DMS53 (cell line): ENCODE data around the gene TAC4.

ENCODE experiments used
- DNase-seq: peaks from one replicate; lab custom pipeline; 2025; lab: John Stamatoyannopoulos, UW

TAC4 gene

DNA sequence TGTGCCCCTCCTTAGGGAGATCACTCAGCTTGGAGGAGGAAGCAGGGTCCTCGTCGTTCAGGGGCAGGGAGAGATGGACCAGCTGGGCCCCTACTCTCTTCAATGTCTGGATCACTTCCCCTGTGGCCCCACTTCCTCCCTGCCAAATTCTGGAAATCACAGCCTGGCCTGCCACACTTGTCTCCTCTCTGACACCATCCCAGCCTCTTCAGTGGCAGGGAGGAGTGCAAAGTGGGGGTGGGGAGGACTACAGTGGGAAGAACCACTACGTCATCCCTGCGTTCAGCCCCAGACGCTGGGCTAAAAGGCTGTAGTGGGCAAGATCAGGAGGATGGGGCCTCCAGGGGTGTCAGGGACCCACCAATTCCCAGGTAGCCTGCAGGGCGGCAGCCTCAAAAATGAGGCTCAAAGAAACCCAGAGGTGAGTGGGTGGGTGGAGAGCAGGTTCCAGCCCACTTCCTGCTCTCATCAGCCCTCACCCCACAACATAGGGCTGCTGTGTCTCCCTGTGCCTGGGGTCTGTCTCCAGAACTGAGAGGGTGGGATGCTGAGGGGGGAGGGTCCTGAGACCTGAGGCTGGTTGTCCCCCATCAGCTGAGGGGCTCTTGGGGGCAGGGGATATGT is 25.0 kb upstream of the TAC4 start:
- no peak for DNase-seq

DNA sequence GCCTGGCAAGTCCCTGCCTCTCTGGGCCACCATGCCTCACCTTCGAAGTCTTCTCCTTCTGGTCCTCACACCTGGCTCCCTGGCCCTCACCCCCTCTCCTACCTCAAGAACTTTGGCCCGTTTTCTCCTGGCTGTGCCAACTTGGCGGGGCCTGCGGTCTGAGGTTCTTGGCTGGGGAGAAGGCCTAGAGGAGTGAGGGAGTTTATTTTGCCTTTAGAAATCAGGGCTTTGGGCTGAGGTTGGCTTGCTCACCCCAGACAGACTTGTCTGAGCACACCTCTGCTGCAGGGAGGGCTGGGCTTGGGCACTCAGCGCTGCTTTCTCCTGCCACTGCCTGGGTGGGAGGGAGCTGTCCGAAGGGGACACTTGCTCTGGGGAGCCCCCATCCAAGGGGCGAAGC is 23.3 kb upstream of the TAC4 start:
- no peak for DNase-seq

DNA sequence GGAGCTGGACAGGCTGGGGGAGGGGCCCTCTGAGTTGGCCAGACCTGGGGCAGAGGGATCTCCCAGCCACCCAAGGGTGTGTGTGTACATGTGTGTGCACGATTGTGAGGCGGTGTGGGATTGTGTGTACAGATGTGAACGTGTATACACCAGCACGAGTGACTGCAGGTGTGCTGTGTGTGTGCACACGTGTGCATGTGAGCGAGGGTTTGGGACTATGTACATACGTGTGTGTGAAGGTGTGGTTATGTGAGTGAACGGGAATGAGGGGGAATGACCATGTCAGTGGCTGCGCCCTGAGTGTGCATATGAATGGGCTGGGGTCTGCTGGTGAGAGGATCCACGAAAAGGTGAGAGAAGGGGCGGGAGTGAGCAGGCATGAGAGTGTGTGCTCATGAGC is 22.4 kb upstream of the TAC4 start:
- DNase-seq: no peak

DNA sequence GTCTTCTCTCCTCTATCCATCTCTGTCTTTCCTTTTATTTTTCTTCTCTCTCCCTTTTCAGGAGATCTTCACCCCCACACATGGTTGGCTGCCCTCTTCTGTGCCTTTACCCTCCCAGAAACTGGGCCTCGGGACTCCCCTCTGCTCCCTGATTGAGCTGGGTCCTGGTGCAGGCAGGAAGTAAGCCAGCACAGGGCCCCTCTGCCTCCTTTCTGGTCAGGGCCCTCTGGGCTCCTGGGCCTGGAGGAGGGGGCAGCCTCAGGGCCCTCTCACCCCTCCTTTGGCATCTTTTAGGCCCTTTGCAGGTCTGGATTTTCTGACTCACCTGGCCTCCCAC is 21.1 kb upstream of the TAC4 start:
- DNase-seq: no peak

DNA sequence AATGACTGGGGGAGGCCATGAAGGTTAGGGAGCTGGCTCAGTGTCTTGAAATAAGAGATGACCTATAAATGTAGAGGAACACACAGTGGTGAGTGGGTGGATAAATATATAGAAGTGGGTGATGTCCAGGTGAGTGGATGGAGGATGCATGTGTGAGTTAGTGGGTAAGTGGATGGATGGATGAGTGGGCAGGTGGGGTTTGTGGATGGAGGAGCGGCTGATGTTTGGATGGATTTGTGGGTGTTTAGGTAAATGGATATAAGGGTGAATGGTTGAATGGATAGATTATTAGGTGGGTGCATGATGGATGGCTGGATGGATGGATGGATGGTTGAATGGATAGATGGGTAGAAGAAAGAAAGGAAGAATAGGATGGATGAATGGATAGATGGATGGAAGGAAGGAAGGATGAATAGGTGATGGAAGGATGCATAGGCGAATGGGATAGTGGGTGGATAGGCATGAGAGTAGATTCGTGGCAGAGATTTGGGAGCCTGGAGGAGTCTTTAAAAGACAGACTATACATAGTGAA is 19.1 kb upstream of the TAC4 start:
- DNase-seq: no peak

DNA sequence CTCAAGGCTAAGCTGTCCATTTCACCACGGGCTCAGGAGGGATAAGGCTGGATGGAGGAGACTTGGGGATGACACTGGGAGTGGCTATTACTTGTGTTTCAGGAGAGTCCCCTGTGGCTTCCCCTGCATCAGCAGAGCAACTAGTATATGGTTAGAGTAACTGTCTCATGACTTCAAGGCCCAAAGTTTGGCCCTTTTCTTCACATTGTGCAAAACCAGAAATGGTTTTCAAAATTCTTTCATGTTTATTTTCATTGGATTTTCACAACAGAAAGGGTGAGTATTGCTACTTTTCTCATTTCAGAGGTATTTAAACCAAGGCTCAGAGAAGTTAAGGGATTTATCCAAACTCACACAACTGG is 18.1 kb upstream of the TAC4 start:
- DNase-seq: no peak

DNA sequence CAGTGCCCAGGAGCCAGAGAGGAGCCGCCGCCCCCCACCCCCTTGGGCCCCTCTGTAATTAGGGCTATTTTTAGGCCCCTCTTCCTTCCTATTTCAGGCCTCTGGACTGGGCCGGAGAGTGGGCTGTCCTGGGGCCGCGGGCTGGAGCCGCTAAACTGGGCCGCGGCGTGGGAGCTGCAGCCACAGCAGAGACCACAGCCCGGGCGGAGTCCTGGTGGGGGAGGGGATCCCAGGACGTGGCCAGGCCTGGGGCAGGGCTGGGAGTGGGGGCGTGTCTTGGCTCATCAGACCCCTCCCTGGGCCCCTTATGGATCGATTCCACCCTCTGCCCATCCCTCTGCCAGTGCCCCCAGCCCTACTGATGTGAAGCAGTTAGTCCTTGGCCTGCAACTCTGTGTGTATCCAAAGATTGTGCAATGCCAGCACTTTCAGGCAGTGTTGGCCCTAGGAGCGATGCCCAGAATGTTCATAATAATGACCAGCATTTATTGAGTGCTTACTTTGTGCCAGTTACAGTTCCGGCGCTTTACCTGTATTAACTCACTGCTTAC is 15.0 kb upstream of the TAC4 start:
- no peak for DNase-seq

DNA sequence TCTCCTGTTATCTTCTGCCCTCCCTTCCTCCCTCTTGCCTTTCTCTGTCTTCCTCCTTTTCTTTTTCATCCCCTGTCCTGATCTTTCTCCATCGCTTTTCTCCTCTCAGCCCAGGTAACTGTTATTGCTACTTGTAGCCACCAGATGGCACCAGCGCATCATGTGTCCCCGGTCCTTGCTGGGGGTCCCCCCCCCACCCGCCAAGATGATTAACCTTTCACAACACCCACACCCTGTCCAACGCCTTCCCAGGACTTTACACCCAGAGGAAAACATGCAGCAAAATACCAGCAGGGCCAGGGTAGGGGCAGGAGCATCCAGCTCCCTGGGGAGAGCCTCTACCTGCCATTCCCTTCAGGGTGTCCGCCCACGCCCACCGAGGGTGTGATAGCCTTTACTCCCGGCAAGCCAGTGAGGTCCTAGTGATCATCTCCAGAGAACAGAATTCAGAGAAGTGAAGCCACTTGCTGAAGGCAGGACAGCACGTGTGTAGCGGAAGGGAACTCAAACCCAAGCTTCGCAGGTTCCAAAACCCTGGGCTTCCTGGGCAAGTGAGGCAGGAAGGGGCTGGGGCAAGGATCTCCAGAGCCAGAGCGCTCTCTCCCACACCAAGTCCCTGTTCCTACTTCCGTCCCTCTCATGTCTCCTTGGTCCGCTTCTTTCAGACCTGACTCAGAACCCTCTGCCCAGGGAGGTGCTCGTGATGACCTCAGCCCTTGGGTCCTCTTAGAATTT is 13.4 kb upstream of the TAC4 start:
- DNase-seq: peak; percentile 74

DNA sequence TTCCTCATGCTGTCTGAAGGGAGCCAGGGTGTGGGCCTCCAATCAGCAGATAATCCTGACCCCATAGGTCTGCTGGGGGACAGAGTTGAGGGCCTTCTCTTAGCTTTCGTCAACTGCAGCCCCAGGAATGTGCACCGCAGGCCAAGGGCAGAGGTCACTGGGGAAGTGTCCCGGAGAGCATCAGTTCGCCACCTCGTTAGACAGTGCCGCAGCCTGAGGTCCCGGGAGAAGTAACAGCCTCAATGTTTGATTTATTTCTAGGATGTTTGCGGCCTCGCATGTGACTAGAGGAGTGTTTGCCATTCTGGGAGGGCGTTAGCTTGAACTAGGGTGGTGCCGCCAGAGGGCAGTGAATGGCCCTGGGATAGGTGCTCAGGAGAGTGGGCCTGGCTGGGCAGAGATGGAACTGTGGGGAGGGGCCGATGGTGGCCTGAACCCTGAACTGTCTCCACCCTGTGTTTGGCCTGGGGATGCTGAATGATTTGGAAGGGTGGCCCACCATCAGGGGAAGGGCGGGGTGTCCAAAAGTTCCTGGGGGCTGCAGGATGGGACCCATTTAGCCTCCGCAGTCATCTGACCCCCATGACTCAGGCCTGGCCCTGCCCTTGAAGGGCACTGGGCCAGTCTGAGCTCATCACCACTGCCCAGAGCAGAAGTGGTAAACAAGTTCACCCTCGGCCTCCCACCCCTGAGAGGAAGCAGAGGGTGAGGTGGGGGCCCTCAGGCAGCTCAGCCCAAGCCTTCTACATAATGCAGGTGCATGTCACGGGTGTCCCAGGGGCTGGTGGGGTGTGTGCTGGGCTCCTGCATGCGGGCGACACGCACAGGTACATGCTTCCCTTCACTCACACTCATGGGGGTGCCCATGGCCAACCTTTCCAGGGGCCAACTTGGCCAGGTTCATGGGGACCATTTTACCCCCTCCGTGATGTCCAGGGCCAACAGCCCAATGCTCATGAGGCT is 12.4 kb upstream of the TAC4 start:
- peak; percentile 83 for DNase-seq

DNA sequence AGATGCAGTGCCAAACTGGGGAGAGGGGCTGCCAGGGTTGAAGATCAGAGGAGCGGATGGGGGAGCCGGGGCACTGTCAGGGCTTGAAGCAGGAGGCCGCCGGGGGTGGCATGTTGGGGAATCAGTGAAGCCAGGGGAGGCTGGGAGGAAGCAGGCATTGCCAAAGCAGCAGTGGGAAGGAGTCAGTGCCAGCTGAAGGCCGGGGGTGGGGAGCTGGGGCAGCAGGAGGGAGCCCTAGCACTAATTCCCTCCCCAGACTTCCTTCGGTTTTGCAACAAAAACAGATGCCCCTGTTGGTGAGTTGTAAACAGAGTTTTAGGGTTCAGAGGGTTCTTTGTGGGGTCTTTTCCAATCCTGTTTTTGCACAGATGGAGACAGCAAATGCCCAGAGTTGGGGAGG is 10.9 kb upstream of the TAC4 start:
- no peak for DNase-seq

DNA sequence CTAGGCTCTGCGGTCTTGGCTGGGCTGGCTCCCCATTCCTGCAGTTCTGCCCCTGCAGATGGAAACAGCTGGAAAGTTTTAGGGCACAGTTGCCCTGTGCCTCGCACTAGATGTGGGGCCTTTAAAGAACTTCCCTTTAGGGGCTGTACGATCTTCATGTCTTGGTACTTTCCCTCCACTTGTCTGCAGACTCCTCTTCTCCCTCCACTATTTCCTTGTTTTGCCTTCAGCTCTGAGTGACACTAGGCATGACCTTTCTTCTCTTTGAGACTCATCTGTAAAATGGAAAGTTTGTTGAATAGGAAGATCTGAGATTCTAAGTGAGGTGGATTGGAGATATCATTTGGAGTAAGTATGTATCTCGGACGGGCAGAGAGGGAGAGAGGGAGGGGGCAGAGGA is 6.3 kb upstream of the TAC4 start:
- DNase-seq: no peak

DNA sequence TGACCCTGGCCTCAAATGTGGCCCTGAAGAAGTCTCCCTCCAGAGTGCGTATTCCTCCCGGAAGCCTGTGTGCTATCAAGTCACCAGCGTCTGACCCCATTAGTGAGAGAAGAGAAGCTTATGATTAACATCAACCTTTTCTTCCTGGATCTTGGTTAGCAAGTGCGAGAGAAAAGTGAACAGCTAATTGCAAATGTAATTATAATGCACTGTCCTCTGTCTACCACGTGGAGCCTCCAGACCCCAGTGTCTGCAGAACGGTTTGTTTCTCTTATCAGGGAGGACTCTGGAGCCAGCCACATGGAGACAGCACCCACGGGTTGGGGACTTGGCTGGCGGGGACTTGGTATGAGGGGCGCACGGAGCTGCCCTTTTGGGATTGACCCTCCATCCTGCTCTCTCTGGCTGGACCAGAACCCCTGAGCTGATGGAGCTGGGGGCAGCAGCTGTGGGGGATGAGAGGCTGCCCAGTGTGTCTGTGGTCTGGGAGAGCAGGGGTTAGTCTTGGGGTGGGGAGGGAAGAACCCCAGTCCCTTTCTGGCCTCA is 5.7 kb upstream of the TAC4 start:
- no peak for DNase-seq

DNA sequence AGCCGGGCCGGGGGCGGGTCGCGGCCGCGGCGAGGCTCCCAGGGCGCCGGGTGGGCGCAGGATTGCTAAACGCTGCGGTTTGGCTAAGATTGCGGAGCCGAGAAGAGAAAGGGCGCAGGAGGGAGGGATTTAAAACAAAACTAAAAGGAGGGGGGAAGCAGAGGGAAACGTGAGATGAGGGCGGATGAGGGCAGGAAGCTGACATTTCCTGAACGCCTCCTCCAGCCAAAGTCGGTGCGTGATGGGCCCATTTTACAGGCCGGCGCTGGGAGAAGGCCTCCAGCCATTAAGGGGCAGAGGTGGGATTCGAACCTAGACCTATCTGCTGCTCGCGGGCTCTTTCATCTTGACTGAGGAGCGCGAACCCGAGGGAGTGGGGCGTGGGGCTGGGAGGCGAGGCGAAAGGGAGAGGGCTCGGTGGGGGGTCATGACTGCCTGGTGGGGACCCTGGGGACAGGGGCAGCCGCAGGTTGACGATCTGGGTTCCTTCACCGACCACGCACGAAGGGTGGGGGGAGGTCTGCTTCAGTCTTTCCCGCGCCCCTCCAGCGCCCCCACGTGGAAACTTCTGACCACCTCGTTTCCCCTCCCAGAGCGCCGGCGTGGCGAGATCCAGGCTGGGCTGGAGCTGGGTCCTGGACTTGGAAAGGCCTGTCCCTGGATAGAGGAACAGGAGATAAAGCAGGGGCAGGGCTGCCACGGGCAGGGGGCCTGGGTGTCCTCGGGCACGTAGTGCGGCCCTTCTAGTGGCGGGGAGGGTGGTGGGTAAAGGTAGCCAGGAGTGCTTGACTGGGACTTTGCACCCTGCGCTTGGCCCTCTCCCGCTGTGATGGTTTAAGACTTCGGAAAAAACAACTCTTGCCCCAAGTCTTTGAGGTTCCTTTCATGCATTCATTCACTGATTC is 3.8 kb upstream of the TAC4 start:
- peak; percentile 79 for DNase-seq

DNA sequence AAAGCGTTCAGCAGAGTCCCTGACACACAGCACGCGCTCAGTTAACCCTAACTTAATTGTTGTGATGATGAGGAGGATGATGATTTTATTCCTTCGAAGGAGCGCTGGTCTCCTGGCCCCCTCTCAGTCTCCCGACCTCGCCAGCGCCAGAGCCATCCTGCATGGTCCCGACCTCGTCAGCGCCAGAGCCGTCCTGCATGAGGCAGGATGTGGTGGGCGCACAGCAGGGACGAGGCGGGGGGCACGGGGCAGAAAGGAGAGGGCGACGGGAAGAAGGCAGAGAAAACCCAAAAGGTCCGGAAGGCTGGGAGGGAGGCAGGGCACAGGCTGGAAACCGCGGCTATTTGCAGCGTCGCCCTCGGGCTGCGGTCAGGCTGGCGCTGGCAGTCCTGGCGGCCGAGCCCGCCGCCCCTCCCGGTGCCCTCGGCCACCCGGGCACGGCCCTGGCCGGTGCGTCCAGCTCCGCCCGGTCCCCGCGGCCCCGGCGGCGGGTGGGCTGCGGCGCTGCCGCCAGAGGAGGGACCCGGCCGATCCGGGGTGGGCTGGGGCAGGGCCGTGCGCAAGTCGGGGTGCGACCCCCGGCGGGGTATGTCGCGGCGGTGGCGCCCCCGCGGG is 3.0 kb upstream of the TAC4 start:
- DNase-seq: peak; percentile 41

DNA sequence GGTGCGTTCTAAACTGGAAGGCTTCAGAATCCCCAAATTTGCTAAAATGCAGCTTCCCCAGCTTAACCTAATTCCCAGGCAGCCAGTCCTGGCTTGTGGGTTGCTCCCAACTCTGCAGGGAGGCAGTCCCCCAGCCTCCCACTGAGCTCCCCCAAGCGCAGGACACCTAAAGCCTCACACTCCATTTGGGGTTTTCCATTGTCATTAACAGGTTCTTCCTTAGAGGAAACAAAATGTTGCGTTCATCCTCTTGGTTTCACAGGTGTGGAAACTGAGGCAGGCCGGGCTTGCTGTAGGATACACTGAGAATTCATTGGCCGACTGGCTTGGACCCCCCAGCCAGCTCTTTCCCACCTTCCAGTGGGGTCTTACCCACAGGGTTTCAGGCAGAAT is 2.3 kb upstream of the TAC4 start:
- DNase-seq: no peak

DNA sequence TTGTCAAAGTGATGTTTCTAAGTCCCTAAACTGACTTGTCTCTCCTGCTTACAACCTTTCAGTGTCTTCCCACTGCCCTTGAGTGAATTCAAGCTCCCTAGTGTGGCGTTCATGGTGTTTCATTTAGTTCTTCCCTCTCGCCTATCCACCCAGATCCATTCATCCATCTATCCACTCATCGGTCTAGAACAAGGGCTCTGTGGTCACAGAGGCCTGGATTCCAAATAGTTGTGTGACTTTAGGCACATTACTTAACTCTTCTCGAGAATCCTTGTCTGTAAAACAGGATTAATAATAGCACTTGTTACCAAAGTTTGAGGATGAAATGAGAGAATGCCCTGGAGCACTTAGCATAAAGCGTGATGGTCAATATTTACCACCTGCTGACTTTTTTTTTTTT is 870 bp upstream of the TAC4 start:
- peak; percentile 34 for DNase-seq

DNA sequence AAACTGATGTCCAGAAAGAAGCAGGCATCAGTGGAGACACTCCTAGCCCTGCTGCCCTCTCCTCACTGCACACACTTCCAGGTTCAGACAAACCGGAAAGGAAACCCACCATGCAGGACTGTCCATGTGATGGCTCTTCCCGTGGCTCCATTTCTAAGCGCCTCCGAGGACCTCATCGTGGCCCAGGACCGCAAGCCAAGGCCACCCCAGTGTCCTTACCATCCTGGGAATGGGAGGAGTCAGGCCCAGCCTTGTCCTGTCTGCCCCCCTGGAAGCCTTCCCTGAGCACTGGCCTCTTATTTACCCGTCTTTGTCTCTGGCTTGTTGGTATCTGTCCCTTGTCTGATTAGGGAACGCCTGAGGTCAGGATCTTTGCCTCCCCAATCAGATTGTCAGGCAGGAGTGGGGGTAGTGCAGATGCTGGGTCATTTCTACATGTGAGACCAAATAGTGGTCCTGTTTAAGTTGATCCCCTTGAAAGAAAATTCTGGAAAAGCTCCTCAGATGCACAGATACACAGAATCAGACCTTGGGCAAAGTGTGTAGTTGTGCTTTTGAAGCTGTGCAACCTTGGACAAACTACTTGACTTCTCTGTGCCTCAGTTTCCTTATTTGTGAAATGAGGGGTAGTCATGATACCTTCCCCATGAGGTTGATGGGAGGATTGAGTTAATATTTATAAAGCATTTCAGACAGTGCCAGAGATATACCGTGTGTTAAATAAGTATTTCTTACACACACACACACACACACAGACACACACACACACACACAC is 744 bp downstream of the TAC4 start:
- DNase-seq: no peak

DNA sequence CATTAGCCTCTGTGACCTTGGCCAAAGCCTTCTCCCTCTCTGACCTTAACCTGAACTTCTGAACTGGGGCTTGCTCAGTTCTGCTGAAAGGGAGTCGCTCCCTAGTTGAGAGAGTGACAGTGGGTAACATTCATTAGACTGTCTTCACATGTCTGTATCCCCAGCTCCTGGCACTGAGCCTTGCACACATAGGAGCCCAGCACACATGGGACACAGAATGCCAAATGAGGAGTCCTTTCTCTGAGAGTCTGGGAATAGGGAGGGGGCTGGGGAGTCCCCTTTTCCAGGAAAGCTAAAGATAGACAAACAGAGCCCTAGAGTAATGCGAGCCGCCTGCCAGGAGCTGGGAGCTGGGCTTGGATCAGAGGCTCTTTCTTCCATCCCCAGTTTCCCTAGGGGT is 2.5 kb downstream of the TAC4 start:
- DNase-seq: no peak

DNA sequence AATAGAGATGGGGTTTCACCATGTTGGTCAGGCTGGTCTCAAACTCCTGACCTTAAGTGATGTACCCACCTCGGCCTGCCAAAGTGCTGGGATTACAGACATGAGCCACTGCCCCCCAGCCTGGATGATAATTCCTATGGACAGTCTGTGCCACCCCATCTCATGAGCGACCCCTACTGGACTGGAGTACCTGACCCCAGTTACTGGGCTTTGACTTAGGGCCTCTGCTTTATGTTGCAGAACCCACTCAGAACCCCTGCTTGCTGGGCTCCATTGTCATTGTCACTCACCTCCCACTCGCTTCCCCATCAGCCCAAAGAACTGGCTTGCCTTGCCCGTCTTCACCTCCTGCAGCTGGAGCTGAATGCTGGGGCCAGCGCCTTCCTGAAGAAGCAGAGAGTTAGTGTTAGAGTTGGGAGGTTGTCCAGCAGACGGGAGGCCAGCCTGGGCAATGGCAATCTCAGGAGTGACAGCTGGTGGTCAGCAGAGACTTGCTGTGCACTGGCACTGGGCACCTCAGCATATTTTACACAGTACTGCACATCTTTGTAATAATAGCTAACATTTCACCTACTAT is 4.0 kb downstream of the TAC4 start:
- peak; percentile 45 for DNase-seq

DNA sequence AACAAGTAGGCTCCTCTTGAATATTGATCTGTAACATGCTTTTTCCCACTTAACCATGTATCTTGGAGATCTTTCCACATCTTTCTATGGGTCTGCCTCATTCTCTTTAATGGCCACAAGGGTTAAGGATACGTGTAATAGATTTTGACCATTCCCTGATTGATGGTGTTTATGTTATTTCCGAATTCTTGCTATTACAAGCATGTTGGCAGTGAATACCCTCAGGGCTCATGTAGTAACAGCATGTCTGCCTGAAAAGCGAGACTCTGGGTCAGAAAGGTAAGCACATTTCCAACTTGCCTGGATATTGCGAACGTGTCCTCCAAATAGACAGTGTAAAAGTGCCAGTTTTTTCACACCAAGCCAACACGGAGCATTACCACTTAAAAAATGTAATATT is 5.0 kb downstream of the TAC4 start:
- no peak for DNase-seq
